Right renal cortex interstitium (tissue), 3 donors: ENCODE data around the gene MTA2. TPM values are rescaled to one million over a fixed set of nuclear protein-coding genes. Genes with fewer than 3 reads are reported as not detected.
"Not testable (repeated sequence)": the region's sequence is repeated elsewhere in the genome, so short reads cannot be mapped to it uniquely, and the experiment has no call there.

Source experiments
- DNase-seq, 3 donors: peaks; one replicate each; pipeline ENCODE4 v3.0.0-alpha.2; 2013; ENCODE audit warnings: low read depth in 3 of 3, low spot score in 2 of 3
- polyA plus RNA-seq, 3 donors: library from polyadenylated mRNA; unstranded; fragments of 120-200 nt; gene quantifications; one replicate each; pipeline ENCODE4 v1.2.1, GENCODE V29; 2013; ENCODE audit not compliant: insufficient read length in 3 of 3

Gene MTA2
- polyA plus RNA-seq, 3 donors: 90.2 to 96.7 (median 96.2) TPM

DNA sequence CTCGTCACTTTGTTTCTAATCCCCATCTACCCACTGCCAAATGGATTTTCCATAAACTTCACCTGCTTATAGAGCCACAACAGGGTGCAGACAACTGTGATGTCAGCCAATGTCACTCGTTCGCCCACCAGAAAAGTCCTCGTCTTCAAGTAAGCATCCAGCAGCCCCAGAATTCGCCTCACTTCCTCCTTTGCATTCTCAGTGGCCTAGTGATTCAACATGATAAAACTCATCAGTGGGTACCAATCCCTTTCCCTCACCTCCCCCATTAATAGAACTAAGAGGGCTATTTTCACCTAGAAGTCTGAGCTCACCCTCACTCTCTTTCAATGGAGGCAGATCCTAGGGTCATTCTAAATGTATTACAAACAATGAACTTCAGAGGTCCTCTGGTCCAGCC is 30.8 kb downstream of the MTA2 start:
- not testable (repeated sequence) for DNase-seq

GRCh38 chr11:62569611-62570010 is 32.1 kb downstream of the MTA2 start:
- no peak for DNase-seq

GRCh38 chr11:62567018-62567633 is 34.5 kb downstream of the MTA2 start:
- DNase-seq: no peak

DNA sequence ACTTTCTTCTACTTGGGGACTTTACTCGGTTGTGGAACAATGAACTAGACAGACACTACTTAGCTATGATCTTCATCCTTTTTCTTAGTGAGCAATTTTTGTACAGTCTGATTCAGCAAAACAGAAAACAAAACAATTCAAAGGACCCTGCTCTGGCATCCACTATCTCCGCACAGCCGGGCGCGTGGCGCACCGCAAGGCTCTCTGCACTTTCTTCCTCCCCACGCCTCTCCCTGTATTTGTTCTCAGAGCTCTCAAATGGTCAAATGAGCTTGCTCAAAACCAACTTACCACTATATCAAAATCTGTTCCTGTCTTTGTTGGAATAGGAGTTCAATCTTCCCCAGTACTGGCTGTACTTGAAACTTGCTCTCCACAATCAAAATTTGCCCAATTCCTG is 35.4 kb downstream of the MTA2 start:
- DNase-seq: no peak

- no peak for DNase-seq
These were observed 36.4 kb downstream of the MTA2 start for GRCh38 chr11:62565100-62565802.

GRCh38 chr11:62561677-62562230 is 39.9 kb downstream of the MTA2 start:
- not testable (repeated sequence) for DNase-seq

- no peak for DNase-seq
These were observed 41.0 kb downstream of the MTA2 start for GRCh38 chr11:62560566-62561103.

DNA sequence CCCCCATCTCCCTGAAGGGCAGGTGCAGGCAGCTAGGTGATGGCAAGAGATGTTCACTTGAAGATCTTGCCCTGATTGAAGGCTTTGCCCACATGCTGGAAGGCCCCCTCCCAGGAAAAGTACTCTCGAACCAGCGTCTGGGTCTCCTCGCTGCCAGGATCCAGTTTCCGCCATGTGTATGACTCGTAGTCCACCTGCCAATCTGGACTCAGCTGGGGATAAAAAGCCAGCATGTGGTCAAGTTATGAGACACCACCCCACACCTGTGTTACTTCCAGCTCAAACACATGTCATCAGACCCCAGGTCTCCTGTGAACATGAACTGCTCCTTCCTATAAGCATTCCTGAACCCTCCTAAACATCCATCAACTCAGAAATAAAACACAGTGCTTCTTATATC is 42.0 kb downstream of the MTA2 start:
- not testable (repeated sequence) for DNase-seq

DNA sequence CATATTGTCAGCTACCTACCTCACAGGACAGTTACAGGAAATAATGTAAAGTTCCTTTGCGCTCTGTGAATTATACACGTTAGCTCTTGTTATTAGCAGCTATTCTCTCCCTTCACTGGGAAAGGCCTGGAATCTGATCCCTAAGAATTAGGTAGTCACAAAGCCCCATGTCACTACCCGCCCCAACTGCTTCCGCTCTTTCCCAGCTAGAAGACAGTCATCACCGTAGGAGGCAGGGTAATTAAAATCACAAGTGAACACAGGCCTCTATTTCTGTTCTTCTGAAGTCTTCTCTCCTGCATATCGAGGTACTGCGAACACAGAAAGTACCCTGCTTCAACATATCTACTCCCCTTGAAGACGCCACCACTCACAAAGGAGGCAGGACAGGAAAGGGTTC is 42.5 kb downstream of the MTA2 start:
- no peak for DNase-seq

- no peak for DNase-seq
These were observed 43.0 kb downstream of the MTA2 start for GRCh38 chr11:62558669-62559068.

DNA sequence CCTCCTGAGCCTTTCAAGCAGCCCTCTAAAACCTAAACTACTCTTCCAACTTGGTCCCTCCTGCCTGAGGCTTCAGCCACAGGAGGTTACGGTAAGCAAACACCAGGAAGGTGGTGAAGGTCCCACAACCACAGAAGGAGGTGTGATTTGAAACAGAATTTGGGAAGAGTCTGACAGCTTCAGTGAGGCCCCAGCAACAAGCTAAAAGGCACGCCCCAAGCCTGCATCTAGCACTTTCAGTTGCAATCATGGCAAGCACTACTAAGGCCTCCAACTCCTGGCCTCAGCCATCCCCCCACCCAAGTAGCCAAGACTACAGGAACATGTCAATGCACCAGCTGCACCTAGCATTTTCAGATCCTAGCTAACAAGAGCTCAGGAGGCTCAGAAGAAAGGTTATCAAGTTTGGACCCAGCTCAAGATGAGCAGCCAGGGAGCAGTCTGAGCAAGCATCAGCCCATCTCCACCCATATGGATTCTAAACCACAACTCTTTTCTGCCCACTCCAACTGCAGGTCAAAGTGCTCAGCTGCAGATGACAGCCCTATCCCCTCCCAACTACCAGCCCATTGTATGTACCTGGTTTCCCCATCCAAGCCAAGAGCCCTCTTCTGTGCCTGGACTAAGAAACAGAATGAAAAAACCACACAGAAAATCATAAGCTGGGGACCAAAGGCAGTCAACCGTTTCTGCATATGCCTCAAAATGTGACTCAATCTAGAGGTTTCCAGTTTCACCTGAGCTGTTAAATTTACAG is 44.6 kb downstream of the MTA2 start:
- DNase-seq: no peak

DNA sequence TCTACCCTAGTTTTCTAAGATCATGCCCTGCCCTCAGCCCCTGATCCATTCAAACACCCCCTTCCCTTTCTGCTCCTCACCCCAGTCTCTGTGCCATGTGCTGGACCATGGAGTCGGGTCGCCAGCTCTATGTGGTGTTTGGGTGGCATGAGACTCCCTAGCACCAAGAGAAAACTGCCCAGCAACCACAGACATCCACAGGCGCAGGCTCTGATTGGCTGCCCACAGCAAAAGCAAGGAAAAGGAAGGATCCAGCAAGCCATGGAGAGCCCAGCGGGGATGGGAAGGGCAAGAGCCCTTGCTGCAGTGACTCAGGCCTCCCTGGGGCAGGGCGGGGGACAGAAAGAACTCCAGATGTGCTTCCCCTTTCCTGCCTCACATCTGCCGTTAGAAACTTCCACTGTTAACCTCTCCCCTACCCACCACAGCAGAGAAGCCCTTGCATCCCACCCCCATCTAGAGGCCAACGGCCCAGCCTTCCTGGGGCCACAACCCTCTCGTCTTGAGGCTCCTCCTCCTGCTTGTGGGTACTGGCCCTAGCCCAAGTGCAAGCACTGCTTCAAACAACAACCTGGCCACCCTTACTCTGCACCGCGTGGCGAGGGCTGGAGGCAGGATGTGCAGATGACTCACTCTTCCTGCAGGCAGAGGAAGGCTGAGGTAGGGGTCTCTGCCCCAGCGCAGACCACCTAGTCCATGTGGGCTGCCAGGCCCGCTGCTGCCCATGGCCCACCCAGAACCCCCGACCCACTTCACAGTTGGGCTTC is 45.4 kb downstream of the MTA2 start:
- no peak for DNase-seq

GRCh38 chr11:62555464-62556107 is 46.1 kb downstream of the MTA2 start:
- no peak for DNase-seq

DNA sequence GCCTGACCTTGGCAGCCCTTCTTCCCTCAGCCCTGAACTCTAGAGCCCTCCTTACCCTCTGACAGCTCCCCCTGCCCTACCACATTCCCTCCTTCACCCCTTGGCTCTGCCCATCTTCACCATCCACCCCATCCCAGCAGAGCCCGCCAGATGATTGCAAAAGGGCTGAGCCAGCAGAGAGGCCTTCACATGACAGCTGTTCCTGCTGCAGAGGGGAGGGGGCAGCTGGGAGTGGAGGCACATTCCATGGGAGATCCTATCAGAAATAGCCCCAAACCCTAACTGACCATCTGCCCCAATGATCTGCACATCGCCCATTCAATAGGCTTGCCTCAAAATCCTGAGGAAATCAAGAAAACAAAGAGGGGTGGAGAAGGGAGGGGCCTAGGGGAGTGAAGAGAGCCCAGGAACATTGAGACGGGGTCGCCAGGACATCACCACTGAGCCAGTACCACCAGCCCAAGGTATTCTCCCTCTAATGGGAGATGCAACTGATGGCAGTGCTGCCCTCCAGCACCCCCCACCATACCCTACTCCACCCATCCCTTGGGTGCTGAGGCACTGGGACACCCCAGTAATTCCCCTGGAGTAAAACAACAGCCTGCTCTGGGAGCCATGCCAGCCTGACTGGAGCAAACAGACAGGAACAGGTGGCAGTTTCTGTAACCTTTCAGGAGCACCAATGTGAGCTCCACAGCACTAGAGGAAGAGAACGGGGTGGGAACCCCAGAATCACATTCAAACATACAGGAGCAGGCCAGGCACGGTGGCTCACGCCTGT is 47.1 kb downstream of the MTA2 start:
- no peak for DNase-seq

DNA sequence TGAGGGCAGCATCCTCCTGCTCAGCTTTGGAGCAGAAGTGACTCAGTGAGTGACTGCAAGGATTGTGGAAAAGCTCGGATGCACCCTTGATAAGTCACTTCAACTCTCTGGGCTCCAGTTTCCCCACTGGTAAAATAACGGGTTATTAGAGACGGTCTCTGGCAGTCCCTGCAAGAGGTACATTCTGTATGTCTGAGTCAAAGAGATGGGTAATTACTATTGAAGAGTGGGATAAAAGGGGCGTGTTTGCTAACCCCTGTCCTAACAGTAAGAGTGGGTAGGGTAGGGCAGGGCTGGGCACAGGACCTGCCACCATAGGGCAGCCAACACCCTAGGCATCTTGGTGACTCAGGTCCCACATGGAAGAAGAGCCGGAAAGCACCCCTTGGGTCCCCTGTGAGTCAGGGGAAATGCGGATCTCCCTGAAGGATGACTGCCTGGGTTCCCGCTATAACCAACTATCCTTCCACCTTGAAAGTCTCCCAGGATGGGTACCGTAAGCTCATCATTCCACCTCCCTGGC is 47.8 kb downstream of the MTA2 start:
- DNase-seq: no peak

- DNase-seq: no peak
These were observed 48.4 kb downstream of the MTA2 start for GRCh38 chr11:62553080-62553838.

DNA sequence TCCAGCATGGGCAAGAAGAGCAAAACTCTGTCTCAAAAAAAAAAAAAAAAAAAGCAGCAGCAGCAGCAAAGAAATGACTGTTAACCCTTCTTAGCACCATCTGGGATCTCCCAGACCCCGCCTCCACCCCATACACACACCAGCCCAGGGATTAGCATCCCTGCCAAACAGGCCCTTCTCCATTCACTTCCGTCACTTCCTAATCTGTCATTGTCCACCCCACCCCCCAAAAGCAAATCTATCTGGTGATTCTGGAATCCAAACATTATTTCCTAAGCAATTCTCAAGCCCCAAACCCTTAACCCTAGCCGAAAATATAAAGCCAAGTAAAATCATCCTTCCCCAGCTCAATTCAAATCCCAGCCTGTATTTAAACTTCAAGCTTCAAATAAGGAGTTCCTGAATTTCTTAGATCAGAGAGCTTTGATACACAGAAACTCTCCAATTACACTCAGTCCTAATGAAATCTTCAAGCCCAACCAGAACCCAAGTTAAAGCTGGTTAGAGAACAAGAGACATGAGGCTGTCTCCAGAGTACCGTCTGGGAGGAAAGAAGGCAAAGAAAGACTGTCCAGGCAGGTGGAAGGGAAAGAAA is 49.1 kb downstream of the MTA2 start:
- no peak for DNase-seq

GRCh38 chr11:62550478-62550877 is 51.2 kb downstream of the MTA2 start:
- not testable (repeated sequence) for DNase-seq
